ENCODE data around the gene FADS1. TPM values are rescaled to one million over a fixed set of nuclear protein-coding genes. Genes with fewer than 3 reads are reported as not detected.

Gene FADS1
- total and polyA plus RNA-seq, 2 donors (not counting 3 experiments of a cell fraction or from before 2014, with no cell fraction given) = 110 to 121 TPM

DNA sequence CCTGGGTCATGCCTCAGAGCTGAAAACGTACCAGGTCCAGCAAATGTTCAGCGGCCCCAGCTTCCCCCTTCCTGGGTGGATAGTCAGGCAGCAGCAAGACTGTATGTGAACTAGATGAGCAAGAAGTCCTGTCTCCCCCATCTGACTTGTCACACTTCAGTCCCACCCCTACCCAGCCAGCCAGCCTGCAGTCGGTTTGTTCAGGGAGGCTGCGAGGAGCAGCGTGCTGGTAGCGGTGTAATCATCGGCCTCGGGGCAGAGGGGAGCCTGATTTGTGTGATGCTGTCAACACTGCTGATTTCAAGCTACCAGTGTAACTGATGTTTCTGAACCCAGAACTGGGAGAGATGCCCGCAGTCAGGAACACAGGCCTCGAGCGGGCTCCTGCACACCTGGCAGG is 34.0 kb downstream of the FADS1 start:
- Histone ChIP-seq H3K9me3 (replicated peaks; ENCODE audit: control insufficient read depth, insufficient read depth, low read length) (no peaks in the 10 kb centered on the region), H2AFZ (ENCODE audit: low read depth, low read length) (no peak overlapping the region), H4K20me1 (replicated peaks; ENCODE audit: control insufficient read depth, extremely low read depth, insufficient read depth, low read length) (no peaks in the 10 kb centered on the region), H3K9me1 (replicated peaks; ENCODE audit: control insufficient read depth, extremely low read depth, insufficient read depth, low read length) (no peaks in the 10 kb centered on the region), H3K79me2 (ENCODE audit: control insufficient read depth, insufficient read depth, low read length) (no peaks in the 10 kb centered on the region), H3K4me3 (replicated peaks in 1 of 3; ENCODE audit: insufficient read depth in 1 of 3, low read depth in 1 of 3, low read length in 3 of 3) (no peak overlapping the region), H3K4me2 (ENCODE audit: insufficient read depth, low read length) (no peak overlapping the region), H3K27me3 (ENCODE audit: control insufficient read depth in 2 of 2, insufficient read depth in 2 of 2, low read length in 2 of 2) (no peaks in the 10 kb centered on the region), H3K36me3 (ENCODE audit: control insufficient read depth in 2 of 2, extremely low read depth in 1 of 2, insufficient read depth in 2 of 2, low read length in 2 of 2) (peaks cover 0 to 28% of the 10 kb centered on the region in 2 experiments), H3K27ac (ENCODE audit: insufficient read depth, low read depth, low read length) (no peak overlapping the region), H3K9ac (replicated peaks; ENCODE audit: extremely low read depth, insufficient read depth, low read length) (no peak overlapping the region), H3K4me1 (ENCODE audit: control insufficient read depth, extremely low read depth, insufficient read depth, low read length) (no peaks in the 10 kb centered on the region)
- dilution Hi-C loops (cut with MboI; ENCODE audit: extremely low pct_ligation_motif_present, low sequenced_read_pairs) (no loop called here), intact Hi-C loops (cut with micrococcal nuclease) (no loop called here)
- ChIA-PET CTCF (interaction anchor here (1.2 to 1.5 kb wide), 2 partner anchors 11 to 14 kb away, joined by 3 to 5 read pairs; no protein-coding TSS in a partner anchor), POLR2A (no interaction called here)
- DNase-seq (ENCODE audit: low read depth, low spot score) (no peak), FAIRE-seq (no peak)
- TF ChIP-seq POLR2A (IDR thresholded peaks at IDR 0.05; ENCODE audit: low read depth, low read length) (no peak), MAX (IDR thresholded peaks at IDR 0.05; ENCODE audit: insufficient read depth, insufficient read length) (no peak), GATA2 (IDR thresholded peaks at IDR 0.05; ENCODE audit: insufficient read depth, insufficient read length, low read depth, low read length) (no peak), JUN (IDR thresholded peaks at IDR 0.05; ENCODE audit: borderline replicate concordance, insufficient read depth, insufficient read length, low read depth) (no peak), FOS (IDR thresholded peaks at IDR 0.05; ENCODE audit: borderline replicate concordance, insufficient read depth, low read length) (no peak), EZH2 (IDR thresholded peaks at IDR 0.05; ENCODE audit: borderline replicate concordance, low read depth, low read length, severe bottlenecking) (no peak), POLR2AphosphoS5 (IDR thresholded peaks at IDR 0.05; ENCODE audit: insufficient read depth, low read depth, low read length) (no peak), MYC (IDR thresholded peaks at IDR 0.05; ENCODE audit: low read depth, low read length) (no peak), CTCF (IDR thresholded peaks at IDR 0.05; ENCODE audit: extremely low read depth in 1 of 2, insufficient read depth in 1 of 2, low read depth in 1 of 2, low read length in 2 of 2) (no peak)
- no TSS peak for BruUV-seq (replicated peaks)

Data from endothelial cell of umbilical vein (primary cell).